NCI-H2171 treated with DMSO at 0.1 percent for 48 hours (cell line): ENCODE results near the gene UBE2F.
"Not testable (repeated sequence)": the region's sequence is repeated elsewhere in the genome, so short reads cannot be mapped to it uniquely, and the experiment has no call there.

ENCODE experiments used
- DNase-seq: peaks from one replicate; lab custom pipeline; 2025; lab: John Stamatoyannopoulos, UW

UBE2F gene

DNA sequence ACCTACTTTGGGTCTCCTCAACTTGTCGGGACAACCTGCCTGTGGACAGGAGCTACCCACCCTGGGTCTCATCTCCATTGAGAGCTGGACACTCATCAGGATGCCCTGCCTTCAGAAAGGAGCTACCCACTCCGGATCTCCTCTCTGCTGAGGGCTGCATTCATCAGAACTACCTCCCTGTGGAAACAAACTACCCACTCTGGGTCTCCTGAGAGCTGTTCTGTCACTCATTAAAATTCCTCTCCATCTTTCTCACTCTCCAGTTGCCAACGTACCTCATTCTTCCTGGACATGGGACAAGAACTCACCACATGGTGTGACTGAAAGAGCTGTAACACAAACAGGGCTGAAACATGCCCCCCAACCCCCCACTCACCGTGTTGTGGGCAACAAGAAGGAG, 22.5 kb upstream of the UBE2F start:
- DNase-seq: no peak

DNA sequence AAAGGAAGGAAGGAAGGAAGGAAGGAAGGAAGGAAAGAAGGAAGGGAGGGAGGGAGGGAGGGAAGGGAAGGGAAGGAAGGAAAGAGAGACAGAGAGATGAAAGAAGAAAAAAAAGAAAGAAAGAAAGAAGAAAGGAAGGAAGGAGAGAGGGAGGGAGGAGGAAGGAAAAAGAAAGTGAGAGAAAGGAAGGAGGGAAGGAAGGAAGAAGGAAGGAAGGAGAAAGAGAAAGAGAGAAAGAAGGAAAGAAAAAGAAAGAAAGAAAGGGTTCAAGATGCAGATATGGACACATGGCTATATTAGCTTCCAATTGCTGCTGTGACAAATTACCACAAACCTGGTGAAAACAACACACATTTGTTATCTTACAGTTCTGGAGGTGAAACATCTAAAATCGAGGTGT, 20.4 kb upstream of the UBE2F start:
- DNase-seq: no peak

GRCh38 chr2:237951354-237951753, 15.5 kb upstream of the UBE2F start:
- not testable (repeated sequence) for DNase-seq

- no peak for DNase-seq
These were observed 14.9 kb upstream of the UBE2F start for GRCh38 chr2:237951878-237952277.

DNA sequence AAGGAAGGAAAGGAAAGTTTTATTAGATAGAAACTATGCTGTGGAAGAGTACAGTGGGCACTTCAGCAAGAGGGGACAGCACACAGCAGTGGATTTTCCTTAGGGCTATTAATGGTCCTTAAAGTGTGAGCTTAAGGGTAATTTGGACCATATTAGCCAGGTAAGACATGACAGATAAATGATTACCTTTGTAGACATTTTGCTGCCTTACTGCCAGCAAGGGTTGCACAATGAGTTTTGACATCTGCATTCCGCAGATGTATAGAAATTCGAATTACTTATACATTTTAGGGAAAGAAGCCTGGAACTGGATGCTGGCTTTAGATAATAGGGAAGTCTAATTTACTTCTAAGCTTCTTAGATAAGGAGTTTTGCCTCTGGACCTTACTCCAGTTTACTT, 14.0 kb upstream of the UBE2F start:
- no peak for DNase-seq

DNA sequence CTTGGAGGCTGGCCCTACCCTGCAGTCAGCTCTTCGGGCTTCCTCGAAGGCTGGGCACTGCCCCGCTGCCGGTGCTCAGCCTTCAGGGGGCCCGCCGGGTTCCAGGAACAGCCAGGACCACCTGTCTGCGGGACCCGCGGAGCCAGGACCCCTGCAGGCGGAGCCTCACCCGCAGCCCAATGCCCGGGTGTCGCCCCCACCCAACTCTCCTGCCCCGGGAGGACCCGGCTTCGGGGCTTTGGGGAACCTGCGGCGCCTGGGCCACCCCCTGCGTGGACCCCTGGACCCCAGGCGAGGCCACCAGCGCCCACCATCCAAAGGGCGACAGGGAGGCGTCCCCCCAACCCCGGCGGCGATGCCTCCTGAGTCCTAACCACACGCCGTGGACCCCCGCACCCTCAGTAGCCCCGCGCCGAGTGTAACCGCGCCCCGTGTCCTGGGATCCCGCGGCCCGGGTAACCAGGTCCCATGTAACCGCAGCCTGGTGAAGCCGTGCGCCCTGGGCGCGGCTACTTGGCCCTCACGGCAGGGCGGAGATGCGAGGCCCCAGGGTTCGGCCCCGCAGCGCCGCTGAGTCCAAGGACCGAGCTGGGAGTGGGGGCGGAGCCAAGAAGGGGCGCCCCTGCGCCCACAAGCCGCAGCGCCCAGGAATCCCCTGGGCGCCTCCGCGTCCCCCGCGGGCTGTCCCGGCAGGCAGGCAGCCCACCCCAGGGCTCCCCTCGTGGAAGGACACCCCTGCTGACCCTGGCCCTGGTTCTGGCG, 11.0 kb upstream of the UBE2F start:
- no peak for DNase-seq

GRCh38 chr2:237956402-237956736, 10.4 kb upstream of the UBE2F start:
- DNase-seq: no peak

DNA sequence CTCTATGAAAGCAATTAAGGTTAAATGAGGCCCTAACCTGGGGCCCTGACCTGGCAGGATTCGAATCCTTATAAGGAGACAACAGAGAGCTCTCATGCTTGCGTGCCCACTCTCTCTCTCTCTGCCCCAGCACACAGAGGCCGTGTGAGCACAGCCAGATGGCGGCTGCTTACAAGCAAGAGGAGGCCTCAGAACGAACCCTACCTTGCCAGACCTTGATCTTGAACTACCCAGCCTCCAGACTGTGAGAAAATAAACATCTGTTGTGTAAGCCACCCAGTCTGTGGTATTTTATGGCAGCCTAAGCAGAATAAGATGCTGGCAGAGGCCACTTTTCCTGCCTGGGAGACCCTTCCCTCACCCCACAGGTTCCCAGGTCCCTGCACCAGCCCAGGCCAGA, 5.2 kb upstream of the UBE2F start:
- DNase-seq: peak; percentile 65

- DNase-seq: no peak
These were observed 4.3 kb upstream of the UBE2F start for GRCh38 chr2:237962432-237963084.

GRCh38 chr2:237963490-237963991, 3.3 kb upstream of the UBE2F start:
- not testable (repeated sequence) for DNase-seq

GRCh38 chr2:237964194-237964577, 2.6 kb upstream of the UBE2F start:
- no peak for DNase-seq

- DNase-seq: no peak
These were observed 2.0 kb upstream of the UBE2F start for GRCh38 chr2:237964578-237965404.

DNA sequence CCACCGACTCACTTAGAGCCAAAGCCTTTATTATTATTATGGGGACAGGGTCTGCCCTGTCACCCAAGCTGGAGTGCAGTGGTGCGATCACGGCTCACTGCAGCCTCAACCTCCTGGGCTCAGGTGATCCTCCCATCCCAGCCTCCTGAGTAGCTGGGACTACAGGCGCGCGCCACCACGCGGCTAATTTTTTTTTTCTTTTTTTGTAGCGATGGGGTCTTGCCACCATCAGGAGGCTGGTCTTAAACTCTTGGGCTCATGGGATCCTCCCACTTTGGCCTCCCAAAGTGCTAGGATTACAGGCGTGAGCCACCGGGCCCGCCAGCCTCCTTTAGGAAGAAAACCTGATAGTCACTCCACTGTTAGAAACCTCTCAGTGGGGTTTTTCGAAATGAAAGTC, 970 bp upstream of the UBE2F start:
- DNase-seq: not testable (repeated sequence)

DNA sequence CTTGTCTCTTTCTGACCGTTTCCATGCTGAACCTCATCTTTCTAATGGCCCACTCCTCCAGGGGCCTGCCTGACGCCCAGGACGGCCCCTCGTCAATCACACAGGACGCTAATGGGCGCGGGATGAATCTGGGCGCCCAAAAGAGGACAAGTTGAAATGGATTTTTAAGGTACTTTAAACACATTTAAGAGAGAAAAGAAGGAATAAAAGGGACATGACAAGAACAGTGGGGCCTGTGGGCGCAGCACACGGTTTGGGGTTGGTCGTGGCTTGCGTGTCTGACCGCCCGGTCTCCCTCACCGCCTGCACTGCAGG, 607 bp upstream of the UBE2F start:
- DNase-seq: no peak

GRCh38 chr2:237967463-237967951, 693 bp downstream of the UBE2F start:
- DNase-seq: no peak

GRCh38 chr2:237968048-237968862, 1.4 kb downstream of the UBE2F start:
- DNase-seq: no peak

- DNase-seq: no peak
These were observed 4.8 kb downstream of the UBE2F start for GRCh38 chr2:237971661-237972060.

DNA sequence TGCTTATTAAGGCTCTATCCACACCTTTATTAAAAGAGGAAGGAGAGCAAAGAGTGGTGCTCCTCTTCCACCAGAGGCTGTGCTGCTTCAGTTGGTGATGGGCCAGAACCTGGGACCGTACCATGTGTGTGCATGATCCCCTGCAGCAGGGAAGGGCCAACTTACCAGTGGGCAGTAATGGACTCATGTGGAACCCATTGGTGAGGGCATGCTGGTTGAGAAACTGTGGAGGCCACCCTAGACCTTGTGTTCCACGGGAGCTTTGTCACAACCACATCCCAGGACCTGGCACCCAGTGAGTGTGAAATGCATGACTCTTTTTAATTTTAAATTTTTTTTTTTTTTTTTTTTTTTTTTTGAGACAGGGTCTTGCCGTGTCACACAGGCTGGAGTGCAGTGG, 5.4 kb downstream of the UBE2F start:
- DNase-seq: no peak

DNA sequence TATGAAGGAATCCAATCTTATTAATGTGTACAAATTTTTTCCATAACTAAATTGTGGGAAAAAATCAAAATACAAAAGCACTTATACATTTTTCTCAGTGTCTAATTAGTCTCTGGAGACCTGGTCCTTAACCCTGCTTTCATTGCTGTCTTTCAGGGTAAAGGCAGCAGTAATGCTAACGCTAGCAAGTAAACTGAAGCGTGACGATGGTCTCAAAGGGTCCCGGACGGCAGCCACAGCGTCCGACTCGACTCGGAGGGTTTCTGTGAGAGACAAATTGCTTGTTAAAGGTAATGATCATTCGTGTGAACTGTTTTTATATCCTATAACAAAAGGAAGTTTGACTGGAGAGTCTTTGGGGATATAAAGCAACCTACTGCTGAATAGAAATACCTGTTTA, 6.1 kb downstream of the UBE2F start:
- DNase-seq: no peak

- DNase-seq: no peak
These were observed 10.6 kb downstream of the UBE2F start for GRCh38 chr2:237977380-237977779.

DNA sequence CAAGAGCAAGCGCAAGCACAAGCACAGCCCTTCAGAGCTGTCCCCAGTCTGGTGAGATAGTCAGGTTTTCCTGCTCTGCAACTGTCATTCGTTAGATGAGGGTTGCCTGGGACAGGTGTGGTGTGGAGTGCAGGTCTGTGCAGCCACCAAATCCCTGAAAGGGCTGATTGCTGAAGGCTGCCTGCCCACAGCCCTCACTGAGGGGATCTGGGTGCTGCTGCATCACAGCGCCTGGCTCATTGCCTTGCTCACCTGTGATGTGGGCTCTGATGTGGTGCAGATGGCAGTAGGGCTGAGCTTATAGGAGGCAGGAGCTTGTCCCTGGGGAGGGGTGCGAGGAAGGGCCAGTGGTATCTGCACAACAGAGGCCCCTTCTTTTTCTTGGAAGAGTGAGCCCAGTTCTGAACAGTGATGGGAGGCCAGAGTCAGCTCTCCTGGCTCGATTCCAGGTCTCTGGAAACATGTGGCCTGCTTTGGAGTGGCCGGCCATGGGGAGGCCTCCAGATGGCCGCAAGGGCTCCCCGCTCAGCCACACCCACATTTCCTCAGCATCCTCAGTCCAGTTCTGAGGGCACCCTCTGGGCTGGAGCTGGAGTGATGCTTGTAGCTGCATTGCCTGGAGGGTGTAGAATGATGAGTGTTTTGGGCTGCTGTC, 11.4 kb downstream of the UBE2F start:
- DNase-seq: no peak
